GM12801 (cell line): ENCODE measurements around the gene SLC22A12.

Experiments
- TF ChIP-seq, protein P1 (sequence below): IDR thresholded peaks from one replicate; pipeline ENCODE4 v1.5.1; 2011; ENCODE audit warnings: control low read depth; ENCODE audit not compliant: insufficient read length; ENCODE audit errors: extremely low read depth

The SLC22A12 gene

DNA sequence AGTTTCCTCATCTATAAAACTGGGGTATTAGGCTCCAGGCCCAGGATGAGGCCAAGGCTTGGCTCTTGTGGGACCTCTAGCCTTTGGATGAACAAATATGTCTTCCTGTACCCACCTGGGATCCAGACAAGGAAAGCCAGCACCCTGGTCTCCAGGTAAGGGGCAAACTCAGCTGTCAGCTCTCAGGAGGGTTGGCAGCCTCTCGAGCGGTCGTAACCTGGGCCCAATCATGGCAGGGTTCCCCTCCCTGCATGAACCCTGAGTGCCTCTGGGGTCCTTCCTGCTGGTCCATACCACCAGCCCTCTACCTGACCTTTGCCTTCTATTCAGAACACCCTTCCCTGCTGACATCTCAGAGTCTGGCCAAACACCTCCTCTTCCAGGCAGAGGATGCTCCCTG lies 19.6 kb downstream of the SLC22A12 start:
- TF ChIP-seq, protein P1, sequence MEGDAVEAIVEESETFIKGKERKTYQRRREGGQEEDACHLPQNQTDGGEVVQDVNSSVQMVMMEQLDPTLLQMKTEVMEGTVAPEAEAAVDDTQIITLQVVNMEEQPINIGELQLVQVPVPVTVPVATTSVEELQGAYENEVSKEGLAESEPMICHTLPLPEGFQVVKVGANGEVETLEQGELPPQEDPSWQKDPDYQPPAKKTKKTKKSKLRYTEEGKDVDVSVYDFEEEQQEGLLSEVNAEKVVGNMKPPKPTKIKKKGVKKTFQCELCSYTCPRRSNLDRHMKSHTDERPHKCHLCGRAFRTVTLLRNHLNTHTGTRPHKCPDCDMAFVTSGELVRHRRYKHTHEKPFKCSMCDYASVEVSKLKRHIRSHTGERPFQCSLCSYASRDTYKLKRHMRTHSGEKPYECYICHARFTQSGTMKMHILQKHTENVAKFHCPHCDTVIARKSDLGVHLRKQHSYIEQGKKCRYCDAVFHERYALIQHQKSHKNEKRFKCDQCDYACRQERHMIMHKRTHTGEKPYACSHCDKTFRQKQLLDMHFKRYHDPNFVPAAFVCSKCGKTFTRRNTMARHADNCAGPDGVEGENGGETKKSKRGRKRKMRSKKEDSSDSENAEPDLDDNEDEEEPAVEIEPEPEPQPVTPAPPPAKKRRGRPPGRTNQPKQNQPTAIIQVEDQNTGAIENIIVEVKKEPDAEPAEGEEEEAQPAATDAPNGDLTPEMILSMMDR: no peak

DNA sequence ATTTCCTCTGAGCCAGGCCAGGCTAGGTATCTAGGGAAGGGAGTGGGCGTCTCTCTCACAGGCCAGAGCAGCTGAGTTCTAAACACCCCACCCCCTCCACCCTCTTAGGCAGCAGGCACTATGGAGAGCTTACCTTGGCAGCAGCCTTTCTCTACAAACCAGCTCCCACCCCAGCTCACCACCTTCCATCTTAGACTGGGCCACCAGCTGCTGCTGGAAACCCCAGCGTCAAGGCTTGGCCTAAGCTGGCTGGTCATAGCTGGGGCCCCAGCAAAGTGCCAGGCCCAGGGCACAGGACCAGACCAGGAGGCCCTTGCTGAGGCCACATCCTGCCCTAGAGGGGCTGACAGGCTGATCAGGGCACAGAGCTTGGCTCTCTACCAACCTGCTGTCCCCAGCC lies 20.2 kb downstream of the SLC22A12 start:
- TF ChIP-seq, protein P1: no peak

DNA sequence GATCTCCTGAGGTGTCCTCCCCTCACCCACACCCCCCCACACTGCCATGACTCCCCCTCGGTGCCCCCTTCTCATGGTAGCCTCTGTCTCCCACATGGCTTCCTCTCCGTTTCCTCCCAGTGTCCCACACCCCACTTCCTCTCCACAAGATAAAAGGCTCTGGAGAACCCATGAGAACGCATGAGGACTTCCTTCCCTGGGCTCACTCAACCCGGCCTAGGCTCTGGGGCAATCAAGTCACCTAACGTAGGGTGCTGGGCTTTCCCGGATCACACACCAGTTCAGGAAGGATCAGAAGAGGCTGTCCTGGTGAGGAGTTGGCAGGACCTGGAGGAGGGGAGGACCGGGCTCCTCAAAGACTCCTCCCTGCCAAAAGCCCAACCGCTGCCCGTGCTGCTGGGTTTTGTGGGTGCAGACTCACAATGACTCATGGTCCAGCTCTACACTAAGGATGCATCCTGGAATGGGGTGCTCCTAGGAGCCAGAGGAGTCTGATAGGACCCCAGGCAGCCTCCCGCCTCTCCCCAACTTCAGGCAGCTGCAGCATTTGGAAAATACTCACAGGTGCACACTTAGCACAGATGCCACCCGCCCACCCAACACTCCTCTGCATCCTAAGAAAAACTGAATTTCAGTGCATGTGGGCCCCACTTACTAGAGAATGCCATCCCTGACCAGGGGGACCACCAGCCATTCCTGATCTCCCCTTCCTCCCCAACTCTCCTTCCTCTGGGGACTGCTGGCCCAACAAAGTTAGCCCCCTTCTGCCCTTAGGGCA lies 21.0 kb downstream of the SLC22A12 start:
- TF ChIP-seq, protein P1: no peak

DNA sequence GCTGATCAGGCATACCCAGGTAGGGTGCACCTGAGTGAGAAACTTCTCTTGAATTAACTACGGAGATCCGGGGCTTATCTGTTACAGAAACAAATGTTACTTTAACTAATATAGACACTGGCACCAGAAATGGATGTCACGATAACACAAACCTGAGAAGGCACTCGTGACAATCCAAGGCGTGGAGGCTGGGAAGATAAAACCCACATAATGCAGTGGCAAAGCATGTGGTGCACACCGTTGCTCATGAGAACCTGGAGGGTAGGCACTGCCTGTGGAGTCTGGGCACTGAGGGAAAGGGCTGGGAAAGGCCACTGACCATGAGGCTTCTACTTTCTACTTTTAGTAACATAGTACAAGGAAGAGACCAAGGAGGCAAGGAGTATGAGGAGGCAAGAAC lies 22.6 kb downstream of the SLC22A12 start:
- TF ChIP-seq, protein P1: no peak

DNA sequence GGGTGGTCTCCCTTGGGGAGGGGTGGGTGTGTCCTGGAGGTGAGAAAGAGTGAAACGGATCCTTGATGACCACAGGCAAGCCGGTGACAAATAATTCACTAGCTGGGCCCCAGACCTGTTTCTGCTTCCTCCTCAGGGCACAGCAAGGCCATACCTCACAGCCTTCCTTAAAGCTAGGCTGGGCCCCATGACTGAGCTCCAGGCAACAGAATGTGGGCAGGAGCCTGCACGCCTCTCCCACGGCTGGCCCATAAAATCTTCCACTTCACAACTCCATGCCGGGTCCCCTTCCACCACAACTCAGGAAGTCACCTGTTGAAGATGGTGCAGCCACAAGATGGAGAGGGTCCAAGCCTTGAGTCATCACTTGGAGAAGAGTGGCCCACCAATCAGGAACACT lies 23.9 kb downstream of the SLC22A12 start:
- TF ChIP-seq, protein P1: no peak

DNA sequence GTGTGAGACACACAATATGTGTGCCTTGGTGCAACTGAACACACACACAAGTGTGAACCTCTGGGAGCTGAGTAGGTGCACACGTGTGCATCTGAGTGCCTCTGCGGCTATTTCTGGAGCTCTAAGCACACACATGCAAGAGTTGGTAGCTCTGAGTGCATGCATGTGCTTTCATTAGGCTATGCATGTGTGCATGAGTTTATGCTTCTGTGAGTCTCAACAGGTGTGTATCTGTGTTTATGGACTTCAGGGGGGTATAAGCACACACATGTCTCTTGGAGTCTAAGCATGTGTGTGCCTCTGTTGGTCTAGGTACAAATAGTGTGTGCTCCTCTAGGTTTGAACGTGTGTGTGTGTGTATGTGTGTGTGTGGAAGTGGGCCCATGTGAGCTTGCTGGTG lies 25.8 kb downstream of the SLC22A12 start:
- TF ChIP-seq, protein P1: no peak

DNA sequence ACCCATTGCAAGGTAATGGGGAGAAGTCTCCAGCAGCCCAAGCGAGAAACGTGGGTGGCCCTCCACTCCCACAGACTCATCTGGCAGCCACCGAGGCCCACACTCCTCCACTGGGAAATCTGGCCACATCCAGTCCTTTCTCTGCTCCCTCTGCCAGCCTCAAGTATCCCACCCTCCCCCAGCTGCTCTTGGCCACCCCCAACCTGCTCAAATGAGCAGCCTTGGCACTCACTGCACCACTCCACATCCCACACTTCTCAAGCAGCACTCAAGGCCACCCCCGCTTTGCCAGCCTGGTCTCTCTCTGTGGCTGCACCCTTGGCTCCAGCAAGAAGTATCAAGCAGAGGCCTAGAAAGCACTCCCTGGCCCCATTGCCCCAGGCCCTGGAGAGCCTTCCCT lies 28.2 kb downstream of the SLC22A12 start:
- TF ChIP-seq, protein P1: no peak
